Stimulated activated CD8-positive, alpha-beta memory T cell treated with anti-CD3 and anti-CD28 coated beads, Interleukin-4, amount 100 ng/mL, for 24 hours (primary cell): ENCODE data around the gene ARAP3.
A peak's percentile ranks its signal among the peaks of the same experiment; 100 is the strongest.

Source experiments
- DNase-seq: peaks from one replicate; pipeline ENCODE4 v3.0.0-alpha.2; 2020; ENCODE audit warnings: low read depth

The ARAP3 gene

DNA sequence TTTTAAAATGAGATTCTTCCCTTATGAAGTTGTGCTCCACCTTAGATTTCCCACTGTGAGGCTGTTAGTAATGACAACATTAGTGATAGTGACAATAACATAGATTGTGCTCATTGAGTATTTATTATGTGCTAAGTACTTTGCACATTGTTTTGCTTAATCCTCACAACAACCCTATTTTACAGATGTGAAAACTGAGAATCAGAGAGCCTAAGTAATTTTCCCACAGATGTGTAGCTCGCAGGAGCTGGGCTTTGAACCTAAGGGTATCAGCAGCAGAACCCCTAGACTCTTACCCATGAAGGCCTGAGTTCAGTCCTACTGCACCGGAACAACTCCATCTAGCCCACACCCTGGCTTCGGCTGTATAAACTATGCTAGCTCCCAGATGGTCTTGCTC lies 15.6 kb upstream of the ARAP3 start:
- DNase-seq, result no peak

DNA sequence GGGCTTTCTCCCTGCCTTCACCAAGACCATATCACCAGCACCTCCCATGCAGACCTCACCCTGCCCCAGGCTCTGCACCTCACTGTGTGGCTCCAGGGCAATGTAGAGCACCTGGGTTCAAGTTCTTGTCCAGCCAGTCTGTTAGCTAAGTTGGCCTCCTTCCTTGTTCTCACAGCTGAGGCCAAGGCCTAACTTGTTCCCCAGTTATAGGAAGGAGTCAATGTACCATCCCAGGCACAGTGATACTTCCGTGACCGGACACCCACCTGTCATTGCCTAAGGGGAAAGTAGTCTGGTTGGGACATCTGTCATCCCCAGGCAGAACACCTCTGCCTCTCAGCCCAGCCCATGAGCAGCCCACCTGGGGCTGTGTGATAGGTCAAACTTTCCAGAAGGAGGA lies 14.4 kb upstream of the ARAP3 start:
- no peak for DNase-seq

DNA sequence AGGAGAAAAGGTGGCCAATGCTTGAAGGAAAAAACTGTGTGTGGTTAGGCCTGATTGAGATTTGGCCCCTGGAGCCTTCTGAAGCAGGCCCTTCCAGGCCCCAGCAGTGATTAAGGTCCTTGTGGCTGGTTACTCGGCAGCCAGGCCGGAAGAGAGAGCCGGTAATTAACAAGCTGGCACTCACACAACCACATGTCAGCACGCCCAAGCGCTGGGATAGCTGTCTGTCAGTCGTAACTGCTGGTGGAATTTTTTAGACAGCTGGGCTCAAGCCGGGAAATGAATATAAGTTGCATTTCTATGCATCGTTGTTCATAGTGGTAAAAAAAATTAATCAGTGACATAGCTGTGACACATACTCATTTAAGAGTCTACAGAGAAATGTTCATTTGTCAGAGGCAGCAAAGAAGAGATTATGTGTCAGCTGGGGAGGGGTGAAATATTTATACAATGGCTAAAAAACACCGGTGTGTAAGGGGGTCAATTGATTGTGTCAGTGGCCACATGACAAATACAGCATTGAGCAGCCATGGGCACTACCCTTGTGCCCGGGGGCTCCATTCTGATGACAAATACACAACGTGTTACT lies 13.7 kb upstream of the ARAP3 start:
- DNase-seq, result no peak

GRCh38 chr5:141694479-141694878 lies 12.4 kb upstream of the ARAP3 start:
- no peak for DNase-seq

DNA sequence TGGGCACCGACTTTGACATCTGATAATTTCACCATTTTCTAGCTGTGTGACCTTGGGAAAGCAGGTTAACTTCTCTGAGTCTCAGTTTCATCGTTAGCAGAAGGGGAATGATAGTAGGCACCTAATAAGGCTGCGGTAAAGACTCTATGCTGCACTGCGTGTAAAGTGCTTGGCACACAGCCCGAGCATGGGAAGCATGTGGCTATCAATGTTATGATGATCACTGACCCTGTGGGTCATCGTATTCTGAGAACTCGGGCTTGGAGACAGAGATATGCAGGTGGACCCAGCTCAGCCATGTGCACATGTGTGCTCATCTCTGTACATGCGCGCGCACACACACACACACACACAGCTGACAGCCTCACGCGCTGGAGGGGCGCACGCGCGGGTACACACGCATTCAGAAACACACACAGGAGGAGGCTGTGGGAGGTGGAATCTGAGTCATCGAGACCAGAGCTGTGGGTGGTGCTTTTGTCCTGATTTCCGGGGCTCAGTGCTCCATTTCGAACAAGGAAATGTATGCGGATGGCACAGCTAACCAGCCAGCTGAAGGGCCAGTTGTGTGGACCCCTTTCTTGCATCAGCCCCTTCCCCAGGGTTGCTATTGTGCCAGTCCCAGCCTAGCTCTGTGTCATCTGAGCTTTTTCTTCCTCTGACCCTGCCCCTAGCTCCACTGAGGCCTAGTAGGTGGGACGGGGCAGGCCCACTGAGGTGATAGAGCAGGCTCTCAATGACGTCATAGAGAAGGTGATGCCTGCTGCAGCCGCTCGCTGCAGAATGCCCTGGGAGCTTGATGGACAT lies 11.1 kb upstream of the ARAP3 start:
- peak; percentile 55 for DNase-seq

DNA sequence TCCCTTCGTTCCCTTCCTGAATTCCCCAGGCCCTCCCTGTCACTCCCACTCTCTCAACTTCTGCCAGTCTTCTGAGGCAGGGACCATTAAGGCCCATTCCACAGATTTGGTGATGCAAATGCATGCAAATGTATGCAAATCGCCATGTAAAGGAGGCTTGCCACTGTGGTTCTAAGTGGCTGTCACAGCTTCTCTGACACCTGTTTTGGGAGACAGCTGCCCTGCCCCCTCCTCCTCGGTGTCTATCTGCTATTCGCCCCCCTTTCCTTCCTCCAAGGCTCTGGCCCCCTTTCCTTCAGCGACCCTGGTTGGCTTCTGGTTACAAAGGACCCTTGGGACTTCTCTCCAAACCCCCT lies 10.5 kb upstream of the ARAP3 start:
- no peak for DNase-seq

- peak; percentile 81 for DNase-seq
Measured at GRCh38 chr5:141691867-141692532, 10.0 kb upstream of the ARAP3 start.

GRCh38 chr5:141691286-141691866 lies 9.3 kb upstream of the ARAP3 start:
- DNase-seq, result no peak

- no peak for DNase-seq
Measured at GRCh38 chr5:141686648-141687416, 4.8 kb upstream of the ARAP3 start.

DNA sequence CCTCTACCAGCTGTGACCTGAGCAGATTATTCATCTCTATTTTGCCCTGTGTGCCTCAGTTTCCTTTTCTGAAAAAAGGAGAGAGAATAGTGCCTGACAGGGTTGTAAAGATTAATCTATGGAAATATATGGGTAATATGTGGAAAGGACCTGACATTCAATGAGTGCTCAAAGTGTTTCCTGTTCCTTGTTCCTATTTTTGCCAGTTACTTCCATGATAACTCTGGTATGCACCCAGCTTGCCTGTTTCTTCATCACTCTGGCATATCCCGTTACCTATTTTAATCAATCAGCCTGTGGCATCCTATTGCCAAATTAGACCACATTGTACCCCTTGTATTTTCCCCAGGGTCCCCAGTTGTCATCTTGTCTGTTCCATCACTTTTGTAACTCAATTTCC lies 3.6 kb upstream of the ARAP3 start:
- no peak for DNase-seq

DNA sequence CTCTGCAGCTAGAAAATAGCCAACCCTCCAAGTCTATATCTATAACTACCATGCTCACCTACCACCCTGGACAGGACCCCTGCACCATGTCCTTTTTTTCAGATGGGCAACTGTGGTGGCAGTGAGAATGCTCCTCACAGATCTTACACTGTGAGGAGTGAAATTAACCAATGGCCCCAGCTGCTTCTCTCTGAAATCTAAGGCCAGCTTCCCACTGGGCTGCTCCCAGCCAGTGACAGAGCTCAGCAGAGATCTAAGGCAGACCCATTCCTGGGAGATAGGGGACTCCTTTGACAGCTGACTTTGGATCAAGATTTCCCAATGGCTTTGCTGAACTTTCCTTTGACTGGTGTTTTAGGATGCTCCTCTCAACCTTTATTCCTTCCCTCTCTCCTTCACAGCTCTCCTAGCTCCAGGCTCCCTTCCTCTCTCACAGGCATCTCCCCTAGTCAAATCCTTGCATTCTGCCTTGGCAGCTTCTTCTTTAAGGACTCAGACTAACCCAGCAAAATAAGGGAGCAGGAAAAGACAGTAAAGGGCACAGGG lies 1.6 kb upstream of the ARAP3 start:
- no peak for DNase-seq

- DNase-seq, result no peak
Measured at GRCh38 chr5:141681295-141681694, 735 bp downstream of the ARAP3 start.

GRCh38 chr5:141680751-141681201 lies 1.3 kb downstream of the ARAP3 start:
- DNase-seq, result no peak

DNA sequence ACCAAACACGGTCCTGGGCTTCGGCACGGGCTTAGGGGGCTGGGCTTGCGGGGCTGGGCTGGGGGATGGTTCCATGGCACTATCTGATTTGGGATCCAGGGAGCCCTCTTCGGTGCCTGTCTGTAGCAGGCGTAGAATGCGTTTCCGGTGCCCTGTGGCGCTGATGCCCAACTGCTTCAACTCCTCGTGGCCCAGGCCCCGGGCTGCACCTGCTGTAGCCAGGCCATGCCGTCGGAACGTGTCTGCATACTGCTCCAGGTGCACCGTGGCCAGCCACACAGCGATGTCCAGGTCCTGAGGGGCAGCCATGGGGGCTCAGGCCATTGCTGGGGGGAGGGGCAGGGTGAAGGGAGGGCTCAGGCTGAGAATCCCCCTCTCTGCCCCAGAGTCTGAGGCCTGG lies 1.9 kb downstream of the ARAP3 start:
- DNase-seq, result no peak

GRCh38 chr5:141677415-141677814 lies 4.6 kb downstream of the ARAP3 start:
- no peak for DNase-seq

GRCh38 chr5:141675672-141676071 lies 6.4 kb downstream of the ARAP3 start:
- DNase-seq, result no peak

DNA sequence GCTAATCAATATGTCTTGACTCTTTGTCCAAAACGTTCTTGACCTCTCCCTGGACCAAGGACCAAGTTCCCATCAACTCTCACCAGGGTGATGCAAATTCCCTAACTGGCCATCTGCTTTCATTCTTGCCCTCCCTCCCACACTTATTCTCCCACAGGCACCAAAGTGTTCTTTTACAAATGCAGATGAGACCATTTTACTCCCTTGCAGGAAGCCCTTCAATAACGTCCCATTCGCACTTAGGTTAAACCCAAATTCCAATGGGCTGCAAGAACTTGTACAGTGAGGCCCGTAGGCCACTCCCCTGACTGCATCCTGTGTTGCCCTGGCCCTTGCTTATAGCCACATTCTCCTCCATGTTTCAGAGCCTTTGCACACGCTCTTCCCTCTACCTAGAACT lies 7.3 kb downstream of the ARAP3 start:
- no peak for DNase-seq

GRCh38 chr5:141672841-141673813 lies 8.9 kb downstream of the ARAP3 start:
- no peak for DNase-seq

- DNase-seq, result no peak
Measured at GRCh38 chr5:141672071-141672840, 9.8 kb downstream of the ARAP3 start.

DNA sequence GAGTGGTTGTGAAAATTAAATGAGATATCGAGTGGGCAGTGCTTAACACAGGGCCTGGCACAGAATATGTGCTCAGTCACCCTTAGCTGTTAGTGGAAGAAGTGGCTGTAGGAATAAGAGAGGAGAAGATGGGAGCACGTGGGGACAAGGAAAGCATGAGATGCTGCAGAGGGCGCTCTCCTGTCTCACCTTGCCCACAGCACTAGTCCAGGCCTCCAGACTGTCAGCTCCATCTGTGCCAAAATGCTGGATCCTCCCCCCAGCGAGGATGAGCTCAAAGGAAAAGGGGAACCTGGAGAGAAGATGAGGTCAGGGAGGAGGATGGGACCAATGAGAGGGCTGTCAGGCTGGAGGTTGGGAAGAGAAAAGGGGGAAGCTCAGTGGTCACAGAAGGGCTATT lies 12.5 kb downstream of the ARAP3 start:
- DNase-seq, result no peak
